HG02973 (cell line): ENCODE results near the gene DIPK1C.
"Not testable (repeated sequence)": the region's sequence is repeated elsewhere in the genome, so short reads cannot be mapped to it uniquely, and the experiment has no call there.

Source experiments
- ATAC-seq: cut with Tn5 transposase; IDR thresholded peaks from one replicate; pipeline ENCODE4 v1.9.1; 2021; ENCODE audit warnings: moderate library complexity; ENCODE audit not compliant: unreplicated experiment

Gene DIPK1C

GRCh38 chr18:74457043-74457724 lies at the start of gene DIPK1C:
Gene DIPK1C (minus strand): TSS chr18:74457308. CDS start chr18:74457259, 49 bp downstream.
- no peak for ATAC-seq

GRCh38 chr18:74506448-74507084 lies 49.5 kb upstream of the DIPK1C start:
- no peak for ATAC-seq

GRCh38 chr18:74505776-74506175 lies 48.7 kb upstream of the DIPK1C start:
- ATAC-seq: no peak

- no peak for ATAC-seq
Measured at GRCh38 chr18:74503137-74503536, 46.0 kb upstream of the DIPK1C start.

- no peak for ATAC-seq
Measured at GRCh38 chr18:74501386-74501785, 44.3 kb upstream of the DIPK1C start.

- ATAC-seq: not testable (repeated sequence)
Measured at GRCh38 chr18:74500774-74501173, 43.7 kb upstream of the DIPK1C start.

GRCh38 chr18:74500372-74500771 lies 43.3 kb upstream of the DIPK1C start:
- ATAC-seq: no peak

GRCh38 chr18:74499633-74500032 lies 42.5 kb upstream of the DIPK1C start:
- peak; percentile 33 for ATAC-seq

- peak; percentile 27 for ATAC-seq
Measured at GRCh38 chr18:74498712-74499627, 41.9 kb upstream of the DIPK1C start.

GRCh38 chr18:74497778-74498177 lies 40.7 kb upstream of the DIPK1C start:
- no peak for ATAC-seq

- ATAC-seq: no peak
Measured at GRCh38 chr18:74497324-74497676, 40.2 kb upstream of the DIPK1C start.

GRCh38 chr18:74496508-74497323 lies 39.6 kb upstream of the DIPK1C start:
- ATAC-seq: peak; percentile 30

GRCh38 chr18:74495581-74496507 lies 38.7 kb upstream of the DIPK1C start, which contains the start of gene CNDP2:
Gene CNDP2 (plus strand): TSS chr18:74496363. CDS start chr18:74499974, 3,611 bp downstream.
- peak; percentile 66 for ATAC-seq

- ATAC-seq: no peak
Measured at GRCh38 chr18:74494514-74494913, 37.4 kb upstream of the DIPK1C start.

GRCh38 chr18:74493689-74494088 lies 36.6 kb upstream of the DIPK1C start:
- ATAC-seq: peak; percentile 22

GRCh38 chr18:74492259-74492658 lies 35.2 kb upstream of the DIPK1C start:
- no peak for ATAC-seq

GRCh38 chr18:74489676-74490075 lies 32.6 kb upstream of the DIPK1C start:
- no peak for ATAC-seq

GRCh38 chr18:74488864-74489263 lies 31.8 kb upstream of the DIPK1C start:
- ATAC-seq: no peak

- no peak for ATAC-seq
Measured at GRCh38 chr18:74488354-74488753, 31.2 kb upstream of the DIPK1C start.
